Activated CD8-positive, alpha-beta T cell treated with anti-CD3 and anti-CD28 coated beads for 36 hours (primary cell): ENCODE measurements around the gene QPRT. TPM values are rescaled to one million over a fixed set of nuclear protein-coding genes. Genes with fewer than 3 reads are reported as not detected.

ENCODE experiments used
- ATAC-seq: fragments of 200-7000 bp; cut with Tn5 transposase; one replicate; pipeline ENCODE4 v1.10.0; 2021; ENCODE audit warnings: mild to moderate bottlenecking, moderate library complexity
- CTCF ChIA-PET: fragments of 350-600 bp; sonication (Branson Sonifier 250); formaldehyde crosslinking; loops from one replicate; lab custom pipeline; 2021; ENCODE audit warnings: antibody characterized with exemption; lab: Charles Lee
- POLR2A ChIA-PET: fragments of 350-600 bp; sonication (Branson Sonifier 250); formaldehyde crosslinking; loops from one replicate; lab custom pipeline; 2021; ENCODE audit warnings: antibody characterized with exemption; lab: Charles Lee
- DNase-seq: peaks from one replicate; pipeline ENCODE4 v3.0.0-alpha.2; 2020
- H3K27ac Mint-ChIP-seq: one replicate; pipeline ENCODE4 v1.8.0; 2021; ENCODE audit warnings: mild to moderate bottlenecking, mixed read lengths
- H3K27me3 Mint-ChIP-seq: one replicate; pipeline ENCODE4 v1.8.0; 2021; ENCODE audit warnings: mixed read lengths
- H3K36me3 Mint-ChIP-seq: one replicate; pipeline ENCODE4 v1.8.0; 2021; ENCODE audit warnings: low read depth, mixed read lengths
- H3K4me1 Mint-ChIP-seq: one replicate; pipeline ENCODE4 v1.8.0; 2021; ENCODE audit warnings: low read depth, mixed read lengths
- H3K4me3 Mint-ChIP-seq: one replicate; pipeline ENCODE4 v1.8.0; 2021; ENCODE audit warnings: mild to moderate bottlenecking, moderate library complexity, mixed read lengths
- H3K9me3 Mint-ChIP-seq: one replicate; pipeline ENCODE4 v1.8.0; 2021; ENCODE audit warnings: mixed read lengths
- intact Hi-C: fragments of 100-400 bp; cut with micrococcal nuclease; formaldehyde crosslinking; loops from one replicate; pipeline ENCODE4 v1.10.0; 2022
- total RNA-seq, 2 experiments: library from RNA; stranded (reverse); gene quantifications; one replicate each; pipeline ENCODE4 v1.2.3, GENCODE V29; 2021
- TF ChIP-seq, protein P1 (sequence below): fragments of 200-600 bp; IDR thresholded peaks from one replicate; pipeline ENCODE4 v1.8.0; 2022; ENCODE audit warnings: antibody characterized with exemption, mild to moderate bottlenecking

The QPRT gene
- total RNA-seq, 2 experiments from 2014 or later, result 9.3 to 11.7 TPM

DNA sequence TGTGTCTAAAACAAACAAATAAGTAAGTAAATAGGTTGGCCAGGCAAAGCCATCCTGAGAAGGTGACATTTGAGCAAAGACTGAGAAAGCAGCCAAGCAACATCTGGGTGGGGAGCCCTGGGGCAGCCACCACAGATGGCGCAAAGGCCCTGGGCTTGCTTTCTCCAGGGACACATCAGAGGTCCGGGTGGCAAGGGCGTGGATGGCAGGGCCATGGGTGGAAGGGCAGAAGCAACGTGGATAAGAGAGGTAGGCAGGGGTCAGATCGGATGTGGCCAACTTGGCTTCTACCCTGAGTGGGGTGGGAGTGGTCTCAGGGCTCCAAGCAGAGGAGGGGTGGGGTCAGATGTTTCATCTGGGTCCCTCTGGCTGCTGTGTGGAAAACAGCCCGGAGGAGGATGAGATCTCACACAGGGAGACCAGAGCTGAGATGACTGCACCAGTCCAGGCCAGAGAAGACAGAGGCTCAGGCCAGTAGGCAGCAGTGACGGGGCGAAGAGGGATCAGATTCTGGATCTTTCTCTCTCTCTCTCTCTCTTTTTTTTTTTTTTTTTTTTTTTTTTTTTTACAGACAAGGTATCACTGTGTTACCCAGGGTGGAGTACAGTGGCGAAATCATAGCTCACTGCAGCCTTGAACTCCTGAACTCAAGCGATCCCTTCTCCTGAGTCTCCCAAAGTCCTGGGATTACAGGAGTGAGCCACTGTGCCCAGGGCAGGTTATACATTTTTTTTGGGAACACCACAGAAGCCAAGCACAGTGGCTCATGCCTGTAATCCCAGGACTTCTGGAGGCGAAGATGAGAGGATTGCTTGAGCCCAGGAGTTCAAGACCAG is 22.1 kb upstream of the QPRT start:
- Mint-ChIP-seq H3K36me3 (no peaks in the 10 kb centered on the region), H3K27me3 (no peaks in the 10 kb centered on the region), H3K9me3 (no peaks in the 10 kb centered on the region), H3K27ac (no peak overlapping the region), H3K4me1 (peaks cover 20% of the 10 kb centered on the region), H3K4me3 (no peak overlapping the region)
- ChIA-PET CTCF (interaction anchor here (1.6 kb wide), 1 partner anchor 35 kb away, joined by 4 read pairs; no protein-coding TSS in a partner anchor), POLR2A (interaction anchor here (1.1 to 2.8 kb wide), 2 partner anchors 9 to 16 kb away, joined by 3 to 10 read pairs; no protein-coding TSS in a partner anchor)
- TF ChIP-seq, protein P1, sequence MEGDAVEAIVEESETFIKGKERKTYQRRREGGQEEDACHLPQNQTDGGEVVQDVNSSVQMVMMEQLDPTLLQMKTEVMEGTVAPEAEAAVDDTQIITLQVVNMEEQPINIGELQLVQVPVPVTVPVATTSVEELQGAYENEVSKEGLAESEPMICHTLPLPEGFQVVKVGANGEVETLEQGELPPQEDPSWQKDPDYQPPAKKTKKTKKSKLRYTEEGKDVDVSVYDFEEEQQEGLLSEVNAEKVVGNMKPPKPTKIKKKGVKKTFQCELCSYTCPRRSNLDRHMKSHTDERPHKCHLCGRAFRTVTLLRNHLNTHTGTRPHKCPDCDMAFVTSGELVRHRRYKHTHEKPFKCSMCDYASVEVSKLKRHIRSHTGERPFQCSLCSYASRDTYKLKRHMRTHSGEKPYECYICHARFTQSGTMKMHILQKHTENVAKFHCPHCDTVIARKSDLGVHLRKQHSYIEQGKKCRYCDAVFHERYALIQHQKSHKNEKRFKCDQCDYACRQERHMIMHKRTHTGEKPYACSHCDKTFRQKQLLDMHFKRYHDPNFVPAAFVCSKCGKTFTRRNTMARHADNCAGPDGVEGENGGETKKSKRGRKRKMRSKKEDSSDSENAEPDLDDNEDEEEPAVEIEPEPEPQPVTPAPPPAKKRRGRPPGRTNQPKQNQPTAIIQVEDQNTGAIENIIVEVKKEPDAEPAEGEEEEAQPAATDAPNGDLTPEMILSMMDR, result no peak
- intact Hi-C loops, result no loop called here
- ATAC-seq, result no peak
- no peak for DNase-seq

- ChIA-PET CTCF (interaction anchor here (1.6 kb wide), 1 partner anchor 33 kb away, joined by 4 read pairs; no protein-coding TSS in a partner anchor), POLR2A (no interaction called here)
- H3K4me1 Mint-ChIP-seq, result peaks cover 27% of the 10 kb centered on the region
- H3K27me3 Mint-ChIP-seq, result no peaks in the 10 kb centered on the region
- TF ChIP-seq, protein P1, result no peak
- peaks cover 6% of the 10 kb centered on the region for H3K36me3 Mint-ChIP-seq
- DNase-seq (no peak), ATAC-seq (no peak)
- H3K27ac Mint-ChIP-seq, result no peak overlapping the region
- H3K9me3 Mint-ChIP-seq, result no peaks in the 10 kb centered on the region
- H3K4me3 Mint-ChIP-seq, result no peak overlapping the region
- intact Hi-C loops, result no loop called here
Measured at GRCh38 chr16:29658705-29659104, 20.3 kb upstream of the QPRT start.

GRCh38 chr16:29662000-29662728 is 16.8 kb upstream of the QPRT start:
- Mint-ChIP-seq H3K4me1 (peaks cover 42% of the 10 kb centered on the region), H3K27me3 (no peaks in the 10 kb centered on the region), H3K9me3 (no peaks in the 10 kb centered on the region), H3K27ac (peak overlapping the region; percentile 95), H3K4me3 (peak overlapping the region; percentile 93), H3K36me3 (peaks cover 41% of the 10 kb centered on the region)
- DNase-seq (no peak), ATAC-seq (no peak)
- TF ChIP-seq, protein P1, result no peak
- intact Hi-C loops, result no loop called here
- POLR2A ChIA-PET, result interaction anchor here (1.2 kb wide), 1 partner anchor 11 kb away, joined by 6 read pairs; no protein-coding TSS in a partner anchor
- CTCF ChIA-PET, result interaction anchor here (1.7 kb wide), 1 partner anchor 370 kb away, joined by 5 read pairs; no protein-coding TSS in a partner anchor

GRCh38 chr16:29662729-29663015 is 16.3 kb upstream of the QPRT start:
- ChIA-PET CTCF (interaction anchor here (1.7 to 2.3 kb wide), 2 partner anchors 17 to 370 kb away, joined by 5 read pairs; no protein-coding TSS in a partner anchor), POLR2A (interaction anchor here (0.7 to 1.6 kb wide), 5 partner anchors 12 to 264 kb away, joined by 3 to 6 read pairs (median 4); no protein-coding TSS in a partner anchor)
- DNase-seq, result peak; percentile 78
- H3K27ac Mint-ChIP-seq, result peak overlapping the region; percentile 95
- H3K9me3 Mint-ChIP-seq, result no peaks in the 10 kb centered on the region
- H3K27me3 Mint-ChIP-seq, result no peaks in the 10 kb centered on the region
- H3K4me3 Mint-ChIP-seq, result peak overlapping the region; percentile 93
- peaks cover 46% of the 10 kb centered on the region for H3K4me1 Mint-ChIP-seq
- TF ChIP-seq, protein P1, result no peak
- H3K36me3 Mint-ChIP-seq, result peaks cover 44% of the 10 kb centered on the region
- intact Hi-C loops, result no loop called here
- peak; percentile 35 for ATAC-seq
